ENCODE measurements around the gene DGAT2.
"Not testable (repeated sequence)": the region's sequence is repeated elsewhere in the genome, so short reads cannot be mapped to it uniquely, and the experiment has no call there.

Gene DGAT2

GRCh38 chr11:75754933-75755332 is 13.6 kb upstream of the DGAT2 start:
- DNase-seq = not testable (repeated sequence)

- no peak for DNase-seq
Observed at GRCh38 chr11:75757651-75758050, 10.9 kb upstream of the DGAT2 start.

- no peak for DNase-seq
Observed at GRCh38 chr11:75759832-75760231, 8.7 kb upstream of the DGAT2 start.

- no peak for DNase-seq
Observed at GRCh38 chr11:75760243-75760642, 8.3 kb upstream of the DGAT2 start.

- no peak for DNase-seq
Observed at GRCh38 chr11:75760710-75761493, 7.7 kb upstream of the DGAT2 start.

- DNase-seq = no peak
Observed at GRCh38 chr11:75762158-75762557, 6.4 kb upstream of the DGAT2 start.

GRCh38 chr11:75762885-75763284 is 5.7 kb upstream of the DGAT2 start:
- no peak for DNase-seq

- DNase-seq = no peak
Observed at GRCh38 chr11:75763846-75764245, 4.7 kb upstream of the DGAT2 start.

- no peak for DNase-seq
Observed at GRCh38 chr11:75765116-75765515, 3.5 kb upstream of the DGAT2 start.

- DNase-seq = no peak
Observed at GRCh38 chr11:75766443-75767227, 1.9 kb upstream of the DGAT2 start.

- no peak for DNase-seq
Observed at GRCh38 chr11:75767228-75767572, 1.4 kb upstream of the DGAT2 start.

GRCh38 chr11:75767793-75768111 is 826 bp upstream of the DGAT2 start:
- DNase-seq = no peak

GRCh38 chr11:75768909-75769771 is 562 bp downstream of the DGAT2 start:
- no peak for DNase-seq

GRCh38 chr11:75770102-75770501 is 1.5 kb downstream of the DGAT2 start:
- DNase-seq = no peak

GRCh38 chr11:75771646-75772410 is 3.2 kb downstream of the DGAT2 start:
- no peak for DNase-seq

GRCh38 chr11:75773595-75774353 is 5.2 kb downstream of the DGAT2 start:
- no peak for DNase-seq

- no peak for DNase-seq
Observed at GRCh38 chr11:75775056-75775455, 6.5 kb downstream of the DGAT2 start.

GRCh38 chr11:75776546-75776945 is 8.0 kb downstream of the DGAT2 start:
- no peak for DNase-seq

GRCh38 chr11:75777461-75778110 is 9.0 kb downstream of the DGAT2 start:
- no peak for DNase-seq

GRCh38 chr11:75778962-75779361 is 10.4 kb downstream of the DGAT2 start:
- no peak for DNase-seq

- DNase-seq = no peak
Observed at GRCh38 chr11:75779960-75780359, 11.4 kb downstream of the DGAT2 start.

- no peak for DNase-seq
Observed at GRCh38 chr11:75780888-75781287, 12.3 kb downstream of the DGAT2 start.

Data from activated CD4-positive, alpha-beta T cell treated with anti-CD3 and anti-CD28 coated beads for 4 hours (primary cell).